ENCODE data around the gene ENAH.

The ENAH gene

GRCh38 chr1:225453797-225454648 lies 198.9 kb downstream of the ENAH start:
- no peak for TF ChIP-seq POLR2A (IDR thresholded peaks at IDR 0.05; ENCODE audit: low read length)
- TF ChIP-seq GATA1 (IDR thresholded peaks at IDR 0.05; ENCODE audit: low read depth, low read length) = no peak
- DNase-seq = no peak

DNA sequence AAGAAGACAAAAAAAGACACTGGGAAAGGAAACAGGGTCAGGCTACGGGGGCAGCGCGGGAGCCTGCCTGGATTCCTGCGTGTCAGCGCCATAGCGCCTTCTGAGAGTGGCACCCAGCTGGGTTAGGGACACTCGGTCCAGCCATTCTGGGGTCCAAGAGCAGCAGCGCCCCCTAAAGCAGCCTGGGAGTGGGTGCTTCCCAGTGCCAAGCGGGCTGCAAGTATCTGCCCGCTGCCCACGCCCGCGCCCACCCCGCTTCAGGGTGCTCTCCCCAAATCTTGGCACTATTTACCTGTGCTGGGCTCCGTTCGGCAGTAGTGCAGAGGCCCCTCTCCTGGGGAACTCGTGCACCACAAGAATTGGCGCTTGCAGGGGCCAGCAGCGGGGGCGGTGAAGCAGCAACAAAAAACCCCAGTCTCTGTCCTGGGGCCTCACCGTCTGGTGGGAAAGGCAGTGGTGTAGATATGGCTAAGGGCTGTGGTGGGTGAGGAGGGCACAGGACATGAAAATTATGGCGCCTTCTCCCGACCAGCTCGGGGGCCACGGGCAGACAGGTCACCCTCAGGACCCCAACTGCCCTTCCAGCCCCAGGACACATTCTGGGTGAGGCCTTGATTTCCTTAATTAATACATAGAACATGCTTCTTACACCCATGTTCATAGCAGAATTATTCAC lies 200.9 kb downstream of the ENAH start:
- TF ChIP-seq GATA1 (IDR thresholded peaks at IDR 0.05; ENCODE audit: low read depth, low read length) (no peak), POLR2A (IDR thresholded peaks at IDR 0.05; ENCODE audit: low read length) (no peak)
- no peak for DNase-seq

DNA sequence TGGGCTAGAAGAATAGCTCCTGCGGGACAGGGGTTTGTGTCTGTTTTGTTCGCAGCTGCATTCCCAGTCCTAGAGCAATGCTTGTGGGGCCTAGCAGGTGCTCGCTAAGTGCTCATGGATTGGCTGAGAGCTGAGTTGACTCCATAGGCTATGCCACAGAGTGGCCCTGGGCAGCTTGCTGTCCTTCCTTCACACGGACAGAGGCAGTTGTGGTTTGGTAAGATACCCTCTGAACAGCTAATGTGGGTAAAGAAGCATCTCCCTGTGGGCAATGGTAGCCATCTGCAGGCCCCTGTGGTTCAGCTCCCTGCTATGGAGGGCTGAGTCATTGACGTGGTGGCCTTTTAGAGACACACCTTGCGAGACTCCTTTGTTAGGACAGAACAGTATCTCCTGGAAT lies 201.6 kb downstream of the ENAH start:
- TF ChIP-seq GATA1 (IDR thresholded peaks at IDR 0.05; ENCODE audit: low read depth, low read length) (no peak), POLR2A (IDR thresholded peaks at IDR 0.05; ENCODE audit: low read length) (no peak)
- DNase-seq = no peak

- DNase-seq = no peak
- TF ChIP-seq POLR2A (IDR thresholded peaks at IDR 0.05; ENCODE audit: low read length) = no peak
- TF ChIP-seq GATA1 (IDR thresholded peaks at IDR 0.05; ENCODE audit: low read depth, low read length) = no peak
These were observed 202.3 kb downstream of the ENAH start for GRCh38 chr1:225450491-225451191.

- TF ChIP-seq GATA1 (IDR thresholded peaks at IDR 0.05; ENCODE audit: low read depth, low read length) (no peak), POLR2A (IDR thresholded peaks at IDR 0.05; ENCODE audit: low read length) (no peak)
- no peak for DNase-seq
These were observed 203.1 kb downstream of the ENAH start for GRCh38 chr1:225449774-225450173.

DNA sequence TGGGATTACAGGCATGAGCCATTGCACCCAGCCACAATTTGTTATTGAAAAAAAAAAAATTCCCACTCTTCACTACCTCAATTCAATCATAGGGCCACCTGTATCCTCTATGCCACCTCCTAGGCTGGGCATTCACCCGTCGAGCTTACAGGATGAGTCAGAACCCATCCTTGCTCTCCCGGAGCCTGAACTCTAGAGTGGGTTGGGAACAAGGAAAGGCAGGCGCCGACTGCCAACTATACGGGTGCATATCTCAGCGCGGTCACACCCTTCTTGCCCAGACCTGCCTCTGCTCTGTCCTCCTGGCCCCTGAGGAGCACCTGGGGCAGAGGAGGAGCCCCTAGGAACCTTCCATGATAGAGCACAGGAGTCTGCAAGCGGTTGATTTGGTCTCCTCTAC lies 203.7 kb downstream of the ENAH start:
- TF ChIP-seq GATA1 (IDR thresholded peaks at IDR 0.05; ENCODE audit: low read depth, low read length) = no peak
- no peak for TF ChIP-seq POLR2A (IDR thresholded peaks at IDR 0.05; ENCODE audit: low read length)
- DNase-seq = no peak

- DNase-seq = no peak
- TF ChIP-seq GATA1 (IDR thresholded peaks at IDR 0.05; ENCODE audit: low read depth, low read length) = no peak
- TF ChIP-seq POLR2A (IDR thresholded peaks at IDR 0.05; ENCODE audit: low read length) = no peak
These were observed 204.6 kb downstream of the ENAH start for GRCh38 chr1:225448146-225448805.

- no peak for TF ChIP-seq POLR2A (IDR thresholded peaks at IDR 0.05; ENCODE audit: low read length)
- no peak for TF ChIP-seq GATA1 (IDR thresholded peaks at IDR 0.05; ENCODE audit: low read depth, low read length)
- DNase-seq = no peak
These were observed 205.3 kb downstream of the ENAH start for GRCh38 chr1:225447650-225448089.

- no peak for DNase-seq
- TF ChIP-seq POLR2A (IDR thresholded peaks at IDR 0.05; ENCODE audit: low read length) (no peak), GATA1 (IDR thresholded peaks at IDR 0.05; ENCODE audit: low read depth, low read length) (no peak)
These were observed 205.8 kb downstream of the ENAH start for GRCh38 chr1:225446981-225447615.

DNA sequence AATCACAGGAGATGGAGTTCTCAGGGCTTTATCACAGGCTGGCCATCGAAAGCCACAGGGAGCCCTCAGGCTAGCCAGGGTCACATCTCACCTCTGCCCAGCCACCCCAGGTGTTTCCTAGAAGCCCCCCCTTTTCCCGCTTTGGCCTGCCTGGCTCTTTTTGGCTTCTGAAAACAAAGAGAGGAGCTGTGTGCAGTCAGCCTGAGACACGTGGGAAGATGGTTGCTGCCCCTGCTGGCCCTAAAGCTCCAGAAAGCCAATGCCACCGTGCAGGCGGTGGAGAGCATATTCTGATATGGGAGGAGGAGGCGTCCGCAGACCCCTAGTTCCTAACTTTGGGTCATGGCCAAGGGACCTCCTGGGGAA lies 206.3 kb downstream of the ENAH start:
- DNase-seq = no peak
- TF ChIP-seq POLR2A (IDR thresholded peaks at IDR 0.05; ENCODE audit: low read length) (no peak), GATA1 (IDR thresholded peaks at IDR 0.05; ENCODE audit: low read depth, low read length) (no peak)

DNA sequence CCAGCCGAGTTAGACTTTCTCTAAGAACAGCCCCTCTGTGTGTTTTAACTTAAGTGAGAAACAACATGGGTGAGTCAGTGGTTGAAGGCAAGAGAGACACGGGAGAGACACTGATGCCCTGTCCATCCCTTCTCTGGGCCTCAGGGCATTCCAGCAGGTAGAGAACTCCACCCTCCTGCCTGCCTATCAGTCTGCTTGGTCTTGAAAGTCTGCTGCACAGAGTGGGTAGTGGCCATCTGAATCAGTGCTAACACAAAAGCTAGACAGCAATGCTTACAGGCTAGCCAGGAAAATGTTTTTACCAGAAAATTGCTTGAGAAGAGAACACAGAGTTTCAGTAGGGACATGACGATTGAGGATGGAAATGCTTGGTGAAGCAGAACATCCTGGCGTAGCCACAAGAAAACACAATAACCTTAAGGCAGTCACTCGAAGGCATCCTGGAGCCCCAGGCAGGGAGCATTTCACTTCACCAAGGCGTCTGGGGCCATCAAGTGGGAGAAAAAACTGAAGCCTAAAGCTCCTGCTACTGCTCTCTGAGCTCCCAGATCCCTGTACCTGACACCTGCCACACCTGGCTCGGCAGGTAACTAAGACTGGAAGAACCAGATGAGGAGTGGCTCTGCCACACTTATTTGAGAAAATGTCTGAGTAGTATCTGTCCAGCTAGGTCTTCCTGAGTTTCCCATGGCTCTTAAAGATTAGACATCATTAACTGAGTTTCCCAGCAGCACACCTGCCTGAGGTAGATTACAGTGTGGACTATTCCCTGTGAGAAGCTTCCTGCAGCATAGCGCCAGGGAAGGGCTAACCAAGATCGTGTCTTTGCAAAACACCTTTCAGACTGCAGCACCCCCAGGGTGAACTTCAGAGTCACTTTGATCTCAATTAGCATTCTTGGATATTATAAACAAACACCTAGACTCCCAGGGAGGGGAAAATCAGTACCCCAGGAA lies 207.0 kb downstream of the ENAH start:
- DNase-seq = no peak
- no peak for TF ChIP-seq POLR2A (IDR thresholded peaks at IDR 0.05; ENCODE audit: low read length)
- no peak for TF ChIP-seq GATA1 (IDR thresholded peaks at IDR 0.05; ENCODE audit: low read depth, low read length)

DNA sequence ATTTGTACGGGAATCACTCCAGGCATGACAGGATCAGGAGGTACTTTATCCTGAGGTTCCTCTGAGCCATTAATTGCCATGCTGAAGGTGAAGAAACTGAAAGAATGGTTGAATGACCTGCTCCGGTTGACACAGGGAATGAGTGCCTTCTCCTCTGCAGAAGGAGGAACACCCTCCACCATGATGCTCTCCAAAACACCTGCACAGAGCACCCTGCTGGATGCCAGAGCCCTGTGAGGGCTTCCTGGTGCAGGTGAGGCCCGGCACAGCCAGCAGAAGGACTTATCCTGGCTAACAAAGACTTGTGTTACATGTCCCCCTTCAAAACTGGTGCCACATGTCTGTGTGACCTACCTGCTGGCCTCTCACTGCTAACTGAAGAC lies 210.8 kb downstream of the ENAH start:
- no peak for TF ChIP-seq POLR2A (IDR thresholded peaks at IDR 0.05; ENCODE audit: low read length)
- TF ChIP-seq GATA1 (IDR thresholded peaks at IDR 0.05; ENCODE audit: low read depth, low read length) = no peak
- DNase-seq = no peak

Measured in erythroblast (primary cell).